Measurements from ENCODE around the gene THSD7A. TPM values are rescaled to one million over a fixed set of nuclear protein-coding genes. Genes with fewer than 3 reads are reported as not detected.

Gene THSD7A
- total RNA-seq, 1 donor from 2014 or later, result 0.28 TPM

GRCh38 chr7:11478882-11479281 is 353.1 kb downstream of the THSD7A start:
- H3K27ac Mint-ChIP-seq, result no peak overlapping the region
- no peak for DNase-seq (ENCODE audit: low spot score)
- no peak overlapping the region for H3K27ac ChIP-seq

GRCh38 chr7:11478426-11478825 is 353.6 kb downstream of the THSD7A start:
- no peak overlapping the region for H2AFZ ChIP-seq (replicated peaks)
- Mint-ChIP-seq H3K4me3 (no peak overlapping the region), H3K9me3 (no peaks in the 10 kb centered on the region), H3K4me1 (no peaks in the 10 kb centered on the region), H3K27ac (no peak overlapping the region), H3K36me3 (no peaks in the 10 kb centered on the region), H3K27me3 (ENCODE audit: insufficient read depth, low read depth) (no peaks in the 10 kb centered on the region)
- H3K79me2 ChIP-seq (ENCODE audit: low read depth), result no peaks in the 10 kb centered on the region
- DNase-seq (ENCODE audit: low spot score), result no peak
- H3K36me3 ChIP-seq, result no peaks in the 10 kb centered on the region
- TF ChIP-seq CTCF (IDR thresholded peaks at IDR 0.05) (no peak), EZH2phosphoT487 (IDR thresholded peaks at IDR 0.05) (no peak), EZH2 (IDR thresholded peaks at IDR 0.05) (no peak)
- H3K27me3 ChIP-seq, result no peaks in the 10 kb centered on the region
- no peak overlapping the region for H3K4me3 ChIP-seq
- H3F3A ChIP-seq (ENCODE audit: low read depth), result no peaks in the 10 kb centered on the region
- H3K9me3 ChIP-seq (ENCODE audit: low read depth), result no peaks in the 10 kb centered on the region
- no peak overlapping the region for H3K27ac ChIP-seq
- no peak overlapping the region for H3K9ac ChIP-seq
- H3K4me2 ChIP-seq, result no peak overlapping the region
- H4K20me1 ChIP-seq (ENCODE audit: low read depth), result no peaks in the 10 kb centered on the region
- no peaks in the 10 kb centered on the region for H3K4me1 ChIP-seq

More at GRCh38 chr7:11478882-11479281, 353.1 kb downstream of the THSD7A start:
- Histone ChIP-seq H3K9ac (no peak overlapping the region), H4K20me1 (ENCODE audit: low read depth) (no peaks in the 10 kb centered on the region), H3K4me3 (no peak overlapping the region), H3K36me3 (no peaks in the 10 kb centered on the region), H2AFZ (replicated peaks) (no peak overlapping the region), H3F3A (ENCODE audit: low read depth) (no peaks in the 10 kb centered on the region), H3K9me3 (ENCODE audit: low read depth) (no peaks in the 10 kb centered on the region), H3K4me2 (no peak overlapping the region), H3K27me3 (no peaks in the 10 kb centered on the region), H3K4me1 (no peaks in the 10 kb centered on the region), H3K79me2 (ENCODE audit: low read depth) (no peaks in the 10 kb centered on the region)
- TF ChIP-seq EZH2phosphoT487 (IDR thresholded peaks at IDR 0.05), result no peak
- no peak for TF ChIP-seq CTCF (IDR thresholded peaks at IDR 0.05)
- TF ChIP-seq EZH2 (IDR thresholded peaks at IDR 0.05), result no peak
- no peaks in the 10 kb centered on the region for H3K4me1 Mint-ChIP-seq
- no peaks in the 10 kb centered on the region for H3K27me3 Mint-ChIP-seq (ENCODE audit: insufficient read depth, low read depth)
- H3K9me3 Mint-ChIP-seq, result no peaks in the 10 kb centered on the region
- H3K36me3 Mint-ChIP-seq, result no peaks in the 10 kb centered on the region
- H3K4me3 Mint-ChIP-seq, result no peak overlapping the region

GRCh38 chr7:11474902-11475585 is 357.0 kb downstream of the THSD7A start:
- H3K27ac ChIP-seq, result no peak overlapping the region
- H3K36me3 Mint-ChIP-seq, result no peaks in the 10 kb centered on the region
- no peaks in the 10 kb centered on the region for H3K9me3 Mint-ChIP-seq
- H3K36me3 ChIP-seq, result no peaks in the 10 kb centered on the region
- DNase-seq (ENCODE audit: low spot score), result no peak
- no peak for TF ChIP-seq EZH2phosphoT487 (IDR thresholded peaks at IDR 0.05)
- no peak for TF ChIP-seq EZH2 (IDR thresholded peaks at IDR 0.05)
- no peak for TF ChIP-seq CTCF (IDR thresholded peaks at IDR 0.05)
- H4K20me1 ChIP-seq (ENCODE audit: low read depth), result no peaks in the 10 kb centered on the region
- no peaks in the 10 kb centered on the region for H3F3A ChIP-seq (ENCODE audit: low read depth)
- no peak overlapping the region for H3K4me2 ChIP-seq
- no peak overlapping the region for H2AFZ ChIP-seq (replicated peaks)
- no peaks in the 10 kb centered on the region for H3K9me3 ChIP-seq (ENCODE audit: low read depth)
- H3K4me1 Mint-ChIP-seq, result no peaks in the 10 kb centered on the region
- H3K4me3 Mint-ChIP-seq, result no peak overlapping the region
- H3K9ac ChIP-seq, result no peak overlapping the region
- no peaks in the 10 kb centered on the region for H3K79me2 ChIP-seq (ENCODE audit: low read depth)
- H3K27me3 Mint-ChIP-seq (ENCODE audit: insufficient read depth, low read depth), result no peaks in the 10 kb centered on the region
- H3K4me1 ChIP-seq, result no peaks in the 10 kb centered on the region
- no peaks in the 10 kb centered on the region for H3K27me3 ChIP-seq
- no peak overlapping the region for H3K27ac Mint-ChIP-seq
- no peak overlapping the region for H3K4me3 ChIP-seq

Measured in neural progenitor cell (in vitro differentiated cells).